Liver (tissue), 3 donors: ENCODE measurements around the gene TLL2.

Experiments
- FOXA1 ChIP-seq: IDR thresholded peaks from 2 replicates; pipeline ENCODE4 v1.6.1; 2016; ENCODE audit warnings: antibody characterized with exemption
- HNF4G ChIP-seq: IDR thresholded peaks from 2 replicates; pipeline ENCODE4 v1.6.1; 2016; ENCODE audit warnings: antibody characterized with exemption
- RAD21 ChIP-seq, 2 donors: IDR thresholded peaks; 2 replicates each; pipeline ENCODE4 v1.6.1; 2016; ENCODE audit warnings: antibody characterized with exemption in 2 of 2, mild to moderate bottlenecking in 2 of 2
- SP1 ChIP-seq: IDR thresholded peaks from 2 replicates; pipeline ENCODE4 v1.6.1; 2018; ENCODE audit warnings: antibody characterized with exemption, mild to moderate bottlenecking
- TAF1 ChIP-seq: conservative IDR thresholded peaks from 2 replicates; pipeline ENCODE4 v1.6.1; 2016; ENCODE audit warnings: antibody characterized with exemption, mild to moderate bottlenecking
- TF ChIP-seq, protein P1 (sequence below): fragments of 150-350 bp; IDR thresholded peaks from 2 replicates; pipeline ENCODE4 v1.5.1; 2017; ENCODE audit warnings: improper control_type of control experiment, low read depth, low read length; ENCODE audit not compliant: missing input control
- TF ChIP-seq, protein P2 (sequence below): IDR thresholded peaks from 2 replicates; pipeline ENCODE4 v1.6.1; 2016; ENCODE audit warnings: antibody characterized with exemption, mild to moderate bottlenecking
- donor health status: healthy.
- donor health status: healthy.

DNA sequence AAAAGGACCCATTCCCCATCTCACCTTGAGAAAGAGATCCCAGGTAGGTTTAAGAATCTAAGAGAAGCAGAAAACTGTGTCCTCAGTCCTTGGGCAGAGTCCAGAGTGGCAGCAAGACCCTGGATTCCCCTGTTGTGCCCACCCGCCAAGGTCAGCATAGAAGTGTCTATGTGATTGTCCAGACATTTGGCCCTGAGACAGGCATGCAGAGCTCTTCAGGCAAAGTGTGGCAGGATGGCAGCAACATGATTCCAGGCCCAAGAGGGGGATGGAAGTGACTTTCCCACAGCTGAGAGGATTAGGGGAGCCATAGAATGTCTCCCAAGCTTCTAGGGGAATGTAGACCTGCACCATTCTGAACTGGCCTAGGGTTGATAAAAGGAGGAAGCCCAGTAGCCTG is 115.8 kb downstream of the TLL2 start:
- TF ChIP-seq, protein P1, sequence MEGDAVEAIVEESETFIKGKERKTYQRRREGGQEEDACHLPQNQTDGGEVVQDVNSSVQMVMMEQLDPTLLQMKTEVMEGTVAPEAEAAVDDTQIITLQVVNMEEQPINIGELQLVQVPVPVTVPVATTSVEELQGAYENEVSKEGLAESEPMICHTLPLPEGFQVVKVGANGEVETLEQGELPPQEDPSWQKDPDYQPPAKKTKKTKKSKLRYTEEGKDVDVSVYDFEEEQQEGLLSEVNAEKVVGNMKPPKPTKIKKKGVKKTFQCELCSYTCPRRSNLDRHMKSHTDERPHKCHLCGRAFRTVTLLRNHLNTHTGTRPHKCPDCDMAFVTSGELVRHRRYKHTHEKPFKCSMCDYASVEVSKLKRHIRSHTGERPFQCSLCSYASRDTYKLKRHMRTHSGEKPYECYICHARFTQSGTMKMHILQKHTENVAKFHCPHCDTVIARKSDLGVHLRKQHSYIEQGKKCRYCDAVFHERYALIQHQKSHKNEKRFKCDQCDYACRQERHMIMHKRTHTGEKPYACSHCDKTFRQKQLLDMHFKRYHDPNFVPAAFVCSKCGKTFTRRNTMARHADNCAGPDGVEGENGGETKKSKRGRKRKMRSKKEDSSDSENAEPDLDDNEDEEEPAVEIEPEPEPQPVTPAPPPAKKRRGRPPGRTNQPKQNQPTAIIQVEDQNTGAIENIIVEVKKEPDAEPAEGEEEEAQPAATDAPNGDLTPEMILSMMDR: no peak
- TF ChIP-seq TAF1 (no peak), FOXA1 (no peak), RAD21 (IDR thresholded peaks at IDR 0.05) (no peak), HNF4G (no peak), SP1 (no peak)
- TF ChIP-seq, protein P2, sequence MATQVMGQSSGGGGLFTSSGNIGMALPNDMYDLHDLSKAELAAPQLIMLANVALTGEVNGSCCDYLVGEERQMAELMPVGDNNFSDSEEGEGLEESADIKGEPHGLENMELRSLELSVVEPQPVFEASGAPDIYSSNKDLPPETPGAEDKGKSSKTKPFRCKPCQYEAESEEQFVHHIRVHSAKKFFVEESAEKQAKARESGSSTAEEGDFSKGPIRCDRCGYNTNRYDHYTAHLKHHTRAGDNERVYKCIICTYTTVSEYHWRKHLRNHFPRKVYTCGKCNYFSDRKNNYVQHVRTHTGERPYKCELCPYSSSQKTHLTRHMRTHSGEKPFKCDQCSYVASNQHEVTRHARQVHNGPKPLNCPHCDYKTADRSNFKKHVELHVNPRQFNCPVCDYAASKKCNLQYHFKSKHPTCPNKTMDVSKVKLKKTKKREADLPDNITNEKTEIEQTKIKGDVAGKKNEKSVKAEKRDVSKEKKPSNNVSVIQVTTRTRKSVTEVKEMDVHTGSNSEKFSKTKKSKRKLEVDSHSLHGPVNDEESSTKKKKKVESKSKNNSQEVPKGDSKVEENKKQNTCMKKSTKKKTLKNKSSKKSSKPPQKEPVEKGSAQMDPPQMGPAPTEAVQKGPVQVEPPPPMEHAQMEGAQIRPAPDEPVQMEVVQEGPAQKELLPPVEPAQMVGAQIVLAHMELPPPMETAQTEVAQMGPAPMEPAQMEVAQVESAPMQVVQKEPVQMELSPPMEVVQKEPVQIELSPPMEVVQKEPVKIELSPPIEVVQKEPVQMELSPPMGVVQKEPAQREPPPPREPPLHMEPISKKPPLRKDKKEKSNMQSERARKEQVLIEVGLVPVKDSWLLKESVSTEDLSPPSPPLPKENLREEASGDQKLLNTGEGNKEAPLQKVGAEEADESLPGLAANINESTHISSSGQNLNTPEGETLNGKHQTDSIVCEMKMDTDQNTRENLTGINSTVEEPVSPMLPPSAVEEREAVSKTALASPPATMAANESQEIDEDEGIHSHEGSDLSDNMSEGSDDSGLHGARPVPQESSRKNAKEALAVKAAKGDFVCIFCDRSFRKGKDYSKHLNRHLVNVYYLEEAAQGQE: no peak
